Measurements from ENCODE around the gene HTRA1. TPM values are rescaled to one million over a fixed set of nuclear protein-coding genes. Genes with fewer than 3 reads are reported as not detected.

The HTRA1 gene
- total RNA-seq, 1 experiment from 2014 or later: 0.17 TPM

DNA sequence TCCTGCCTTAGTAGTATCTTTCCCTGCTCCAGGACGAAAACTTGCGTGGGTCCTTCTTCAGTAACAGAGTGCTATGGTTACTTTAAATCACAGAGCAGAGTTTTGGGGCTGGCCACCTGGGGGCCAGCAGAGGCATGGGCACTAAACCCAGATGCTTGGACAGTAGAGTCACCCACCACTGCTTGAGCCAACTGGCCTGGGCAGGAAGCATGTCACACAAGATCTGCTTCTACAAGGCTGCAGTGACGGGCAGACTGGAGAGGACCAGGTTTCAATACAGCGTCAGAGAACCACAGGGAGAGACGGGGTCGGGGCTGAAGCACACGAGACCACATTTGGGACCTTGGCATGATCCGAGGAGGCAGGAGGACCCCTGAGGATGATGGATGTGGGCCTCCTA is 84.9 kb downstream of the HTRA1 start:
- CTCF ChIA-PET: no interaction called here
- H3K36me3 ChIP-seq (ENCODE audit: insufficient read depth, low read length, poor library complexity, severe bottlenecking): no peaks in the 10 kb centered on the region
- peaks cover 4% of the 10 kb centered on the region for H3K4me1 ChIP-seq (ENCODE audit: insufficient read depth, low read length, poor library complexity, severe bottlenecking)
- peaks cover 4% of the 10 kb centered on the region for H3K27me3 ChIP-seq (replicated peaks; ENCODE audit: insufficient read depth, low read depth, low read length, poor library complexity)
- no peak for DNase-seq (ENCODE audit: low spot score)
- H3K9me3 ChIP-seq (ENCODE audit: low read depth, low read length, poor library complexity, severe bottlenecking): no peaks in the 10 kb centered on the region
- intact Hi-C loops (cut with micrococcal nuclease; ENCODE audit: unreplicated experiment): no loop called here
- BruUV-seq (replicated peaks): no TSS peak
- TF ChIP-seq, protein P1, sequence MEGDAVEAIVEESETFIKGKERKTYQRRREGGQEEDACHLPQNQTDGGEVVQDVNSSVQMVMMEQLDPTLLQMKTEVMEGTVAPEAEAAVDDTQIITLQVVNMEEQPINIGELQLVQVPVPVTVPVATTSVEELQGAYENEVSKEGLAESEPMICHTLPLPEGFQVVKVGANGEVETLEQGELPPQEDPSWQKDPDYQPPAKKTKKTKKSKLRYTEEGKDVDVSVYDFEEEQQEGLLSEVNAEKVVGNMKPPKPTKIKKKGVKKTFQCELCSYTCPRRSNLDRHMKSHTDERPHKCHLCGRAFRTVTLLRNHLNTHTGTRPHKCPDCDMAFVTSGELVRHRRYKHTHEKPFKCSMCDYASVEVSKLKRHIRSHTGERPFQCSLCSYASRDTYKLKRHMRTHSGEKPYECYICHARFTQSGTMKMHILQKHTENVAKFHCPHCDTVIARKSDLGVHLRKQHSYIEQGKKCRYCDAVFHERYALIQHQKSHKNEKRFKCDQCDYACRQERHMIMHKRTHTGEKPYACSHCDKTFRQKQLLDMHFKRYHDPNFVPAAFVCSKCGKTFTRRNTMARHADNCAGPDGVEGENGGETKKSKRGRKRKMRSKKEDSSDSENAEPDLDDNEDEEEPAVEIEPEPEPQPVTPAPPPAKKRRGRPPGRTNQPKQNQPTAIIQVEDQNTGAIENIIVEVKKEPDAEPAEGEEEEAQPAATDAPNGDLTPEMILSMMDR (conservative IDR thresholded peaks at IDR 0.05; ENCODE audit: low read depth, low read length): no peak
- TF ChIP-seq EZH2 (IDR thresholded peaks at IDR 0.05; ENCODE audit: borderline replicate concordance, low read depth, low read length, poor library complexity, severe bottlenecking): no peak
- H3K27ac ChIP-seq (ENCODE audit: low read depth, low read length, poor library complexity, severe bottlenecking): no peak overlapping the region
- no peak overlapping the region for H3K4me3 ChIP-seq (ENCODE audit: low read depth, low read length, poor library complexity, severe bottlenecking)
- POLR2A ChIA-PET (ENCODE audit: low non-redundant PET): no interaction called here

DNA sequence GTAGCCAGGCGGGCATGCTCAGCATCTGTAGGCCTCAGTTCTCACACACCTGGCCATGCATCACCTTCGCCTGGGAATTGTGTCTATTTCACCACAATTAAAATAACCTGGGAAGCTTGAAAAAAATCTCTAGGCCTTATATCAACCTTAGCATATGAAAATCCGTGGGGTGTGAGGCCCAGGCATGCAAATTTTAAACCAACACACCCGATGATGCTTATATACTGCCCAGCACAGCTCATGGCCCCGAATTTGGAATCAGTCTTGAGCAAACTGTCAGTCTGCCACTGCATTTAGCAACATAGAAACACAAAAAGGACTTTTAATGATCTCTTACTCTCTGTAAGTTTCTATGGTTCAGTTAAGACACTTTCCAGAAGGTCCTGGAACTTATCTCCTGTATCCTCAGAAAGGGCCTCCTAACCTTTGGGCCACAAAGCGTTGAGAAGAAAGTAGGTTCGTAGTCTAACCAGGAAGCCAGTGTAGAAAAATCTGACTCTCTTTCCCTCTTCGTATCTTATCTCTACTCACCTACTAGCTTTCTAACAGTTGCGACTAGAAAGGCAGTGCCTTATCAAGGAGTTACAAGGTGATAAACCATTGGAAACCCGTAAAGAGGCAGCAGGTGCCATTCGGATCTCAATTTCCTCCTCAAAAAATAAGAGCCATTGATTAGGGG is 87.2 kb downstream of the HTRA1 start:
- no TSS peak for BruUV-seq (replicated peaks)
- ChIA-PET POLR2A (ENCODE audit: low non-redundant PET) (no interaction called here), CTCF (no interaction called here)
- intact Hi-C loops (cut with micrococcal nuclease; ENCODE audit: unreplicated experiment): no loop called here
- H3K36me3 ChIP-seq (ENCODE audit: insufficient read depth, low read length, poor library complexity, severe bottlenecking): no peaks in the 10 kb centered on the region
- no peak overlapping the region for H3K4me3 ChIP-seq (ENCODE audit: low read depth, low read length, poor library complexity, severe bottlenecking)
- H3K4me1 ChIP-seq (ENCODE audit: insufficient read depth, low read length, poor library complexity, severe bottlenecking): no peaks in the 10 kb centered on the region
- TF ChIP-seq, protein P1 (conservative IDR thresholded peaks at IDR 0.05; ENCODE audit: low read depth, low read length): no peak
- no peak for TF ChIP-seq EZH2 (IDR thresholded peaks at IDR 0.05; ENCODE audit: borderline replicate concordance, low read depth, low read length, poor library complexity, severe bottlenecking)
- H3K27ac ChIP-seq (ENCODE audit: low read depth, low read length, poor library complexity, severe bottlenecking): no peak overlapping the region
- H3K27me3 ChIP-seq (replicated peaks; ENCODE audit: insufficient read depth, low read depth, low read length, poor library complexity): peaks cover 2% of the 10 kb centered on the region
- H3K9me3 ChIP-seq (ENCODE audit: low read depth, low read length, poor library complexity, severe bottlenecking): no peaks in the 10 kb centered on the region
- DNase-seq (ENCODE audit: low spot score): no peak

DNA sequence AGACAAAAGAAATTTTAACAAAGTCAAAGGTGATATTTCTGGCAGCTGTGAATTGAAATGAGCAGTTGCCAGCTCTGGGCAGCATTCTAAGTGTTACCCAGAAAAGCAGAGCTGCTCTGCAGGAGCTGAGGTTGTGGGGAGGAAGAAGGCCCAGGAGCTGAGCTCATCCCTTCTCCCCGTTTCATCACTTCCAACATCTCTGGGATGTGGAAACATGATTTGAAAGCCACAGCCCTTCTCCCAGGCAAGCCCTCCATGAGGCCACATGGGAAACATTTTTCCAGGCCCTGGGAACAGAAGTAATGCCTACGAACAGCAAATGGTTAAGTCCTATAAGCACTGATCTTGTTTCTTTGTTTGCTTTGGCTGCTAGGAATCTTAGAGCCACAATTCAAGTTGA is 88.3 kb downstream of the HTRA1 start:
- H3K9me3 ChIP-seq (ENCODE audit: low read depth, low read length, poor library complexity, severe bottlenecking): no peaks in the 10 kb centered on the region
- no TSS peak for BruUV-seq (replicated peaks)
- POLR2A ChIA-PET (ENCODE audit: low non-redundant PET): no interaction called here

More for the DNA sequence above, 88.3 kb downstream of the HTRA1 start:
- no peak for DNase-seq (ENCODE audit: low spot score)
- Histone ChIP-seq H3K36me3 (ENCODE audit: insufficient read depth, low read length, poor library complexity, severe bottlenecking) (no peaks in the 10 kb centered on the region), H3K4me1 (ENCODE audit: insufficient read depth, low read length, poor library complexity, severe bottlenecking) (no peaks in the 10 kb centered on the region), H3K27me3 (replicated peaks; ENCODE audit: insufficient read depth, low read depth, low read length, poor library complexity) (no peaks in the 10 kb centered on the region), H3K4me3 (ENCODE audit: low read depth, low read length, poor library complexity, severe bottlenecking) (no peak overlapping the region), H3K27ac (ENCODE audit: low read depth, low read length, poor library complexity, severe bottlenecking) (no peak overlapping the region)
- TF ChIP-seq EZH2 (IDR thresholded peaks at IDR 0.05; ENCODE audit: borderline replicate concordance, low read depth, low read length, poor library complexity, severe bottlenecking): no peak
- TF ChIP-seq, protein P1 (conservative IDR thresholded peaks at IDR 0.05; ENCODE audit: low read depth, low read length): no peak
- CTCF ChIA-PET: no interaction called here
- intact Hi-C loops (cut with micrococcal nuclease; ENCODE audit: unreplicated experiment): no loop called here
